Omental fat pad (tissue), 4 donors: ENCODE results near the gene TPCN2. TPM values are rescaled to one million over a fixed set of nuclear protein-coding genes. Genes with fewer than 3 reads are reported as not detected.

Experiments used
- ATAC-seq: fragments of 150-250 bp; one replicate; pipeline ENCODE4 v1.9.1; 2016; ENCODE audit warnings: mild to moderate bottlenecking, moderate library complexity; ENCODE audit not compliant: low FRiP score
- DNase-seq: peaks from one replicate; pipeline ENCODE4 v3.0.0-alpha.2; 2019; ENCODE audit warnings: low spot score
- CTCF ChIP-seq, 3 donors: fragments of 450-650 bp; IDR thresholded peaks; one replicate each; pipeline ENCODE4 v1.5.1; 2016 to 2017; ENCODE audit warnings: antibody characterized with exemption in 3 of 3, mild to moderate bottlenecking in 3 of 3, moderate library complexity in 2 of 3
- total RNA-seq, 4 donors: library from RNA; depleted of rRNA; stranded (reverse); fragments of >200 nt; gene quantifications; one replicate each; pipeline ENCODE4 v1.1.0, GENCODE V29; 2016

The TPCN2 gene
- total RNA-seq, 4 donors from 2014 or later, result 11.8 to 23.3 (median 15.4) TPM

- TF ChIP-seq CTCF (IDR thresholded peaks at IDR 0.05), result no peak
- no peak for ATAC-seq
These were observed 40.5 kb downstream of the TPCN2 start for GRCh38 chr11:69089258-69089657.

GRCh38 chr11:69091638-69092165, 43.0 kb downstream of the TPCN2 start:
- no peak for TF ChIP-seq CTCF (IDR thresholded peaks at IDR 0.05)

More at GRCh38 chr11:69089258-69089657, 40.5 kb downstream of the TPCN2 start:
- DNase-seq, result no peak

GRCh38 chr11:69092263-69092662, 43.5 kb downstream of the TPCN2 start:
- DNase-seq (no peak), ATAC-seq (no peak)
- TF ChIP-seq CTCF (IDR thresholded peaks at IDR 0.05), result no peak

More at GRCh38 chr11:69091638-69092165, 43.0 kb downstream of the TPCN2 start:
- DNase-seq, result no peak
- no peak for ATAC-seq

GRCh38 chr11:69093106-69093505, 44.4 kb downstream of the TPCN2 start:
- DNase-seq, result no peak
- ATAC-seq, result no peak
- no peak for TF ChIP-seq CTCF (IDR thresholded peaks at IDR 0.05)

GRCh38 chr11:69094111-69094914, 45.6 kb downstream of the TPCN2 start:
- TF ChIP-seq CTCF (IDR thresholded peaks at IDR 0.05), result no peak

GRCh38 chr11:69094915-69095290, 46.2 kb downstream of the TPCN2 start:
- no peak for ATAC-seq
- TF ChIP-seq CTCF (IDR thresholded peaks at IDR 0.05), result no peak
- DNase-seq, result no peak

More at GRCh38 chr11:69094111-69094914, 45.6 kb downstream of the TPCN2 start:
- DNase-seq, result no peak
- ATAC-seq, result no peak

- no peak for TF ChIP-seq CTCF (IDR thresholded peaks at IDR 0.05)
- no peak for DNase-seq
- ATAC-seq, result no peak
These were observed 46.6 kb downstream of the TPCN2 start for GRCh38 chr11:69095300-69095699.
